Activated naive CD8-positive, alpha-beta T cell treated with anti-CD3 and anti-CD28 coated beads, Interleukin-2, amount 10 ng/mL, durations not matched to agents 7 days and 5 days (primary cell): ENCODE measurements around the gene SRGAP3. TPM values are rescaled to one million over a fixed set of nuclear protein-coding genes. Genes with fewer than 3 reads are reported as not detected.
"Not testable (repeated sequence)": the region's sequence is repeated elsewhere in the genome, so short reads cannot be mapped to it uniquely, and the experiment has no call there.

ENCODE experiments used
- ATAC-seq: fragments of 150-1000 bp; cut with Tn5 transposase; one replicate; pipeline ENCODE4 v1.10.0; 2021; ENCODE audit warnings: low read depth, moderate library complexity
- POLR2A ChIA-PET: fragments of 350-600 bp; sonication (Branson Sonifier 250); formaldehyde crosslinking; loops from one replicate; lab custom pipeline; 2021; ENCODE audit warnings: antibody characterized with exemption; lab: Charles Lee
- DNase-seq: peaks from one replicate; pipeline ENCODE4 v3.0.0; 2021
- H3K27ac Mint-ChIP-seq: one replicate; pipeline ENCODE4 v1.8.0; 2022; ENCODE audit warnings: mild to moderate bottlenecking, mixed read lengths
- H3K27me3 Mint-ChIP-seq: one replicate; pipeline ENCODE4 v1.8.0; 2022; ENCODE audit warnings: mild to moderate bottlenecking, moderate library complexity, mixed read lengths
- H3K36me3 Mint-ChIP-seq: one replicate; pipeline ENCODE4 v1.8.0; 2021; ENCODE audit warnings: mild to moderate bottlenecking, mixed read lengths
- H3K4me1 Mint-ChIP-seq: one replicate; pipeline ENCODE4 v1.8.0; 2021; ENCODE audit warnings: mixed read lengths
- H3K4me3 Mint-ChIP-seq: one replicate; pipeline ENCODE4 v1.8.0; 2022; ENCODE audit warnings: mild to moderate bottlenecking, moderate library complexity, mixed read lengths
- H3K9me3 Mint-ChIP-seq: one replicate; pipeline ENCODE4 v1.8.0; 2021; ENCODE audit warnings: mixed read lengths
- total RNA-seq, 2 experiments: library from RNA; stranded (reverse); gene quantifications; one replicate each; pipeline ENCODE4 v1.2.3, GENCODE V29; 2021

Gene SRGAP3
- total RNA-seq, 2 experiments from 2014 or later = 4.9 to 5.5 TPM

- no peak for DNase-seq
- no peak overlapping the region for H3K4me3 Mint-ChIP-seq
- H3K9me3 Mint-ChIP-seq = no peaks in the 10 kb centered on the region
- H3K27me3 Mint-ChIP-seq = peaks cover 5% of the 10 kb centered on the region
- POLR2A ChIA-PET = no interaction called here
- ATAC-seq = no peak
- H3K27ac Mint-ChIP-seq = no peak overlapping the region
- H3K4me1 Mint-ChIP-seq = no peaks in the 10 kb centered on the region
- no peaks in the 10 kb centered on the region for H3K36me3 Mint-ChIP-seq
Measured at GRCh38 chr3:9091486-9092235, 157.8 kb downstream of the SRGAP3 start.

- no peaks in the 10 kb centered on the region for H3K4me1 Mint-ChIP-seq
- H3K9me3 Mint-ChIP-seq = no peaks in the 10 kb centered on the region
- no peak for ATAC-seq
- no peak overlapping the region for H3K4me3 Mint-ChIP-seq
- POLR2A ChIA-PET = no interaction called here
- H3K36me3 Mint-ChIP-seq = no peaks in the 10 kb centered on the region
- H3K27ac Mint-ChIP-seq = no peak overlapping the region
- peaks cover 4% of the 10 kb centered on the region for H3K27me3 Mint-ChIP-seq
- DNase-seq = no peak
Measured at GRCh38 chr3:9088441-9089353, 160.7 kb downstream of the SRGAP3 start.

DNA sequence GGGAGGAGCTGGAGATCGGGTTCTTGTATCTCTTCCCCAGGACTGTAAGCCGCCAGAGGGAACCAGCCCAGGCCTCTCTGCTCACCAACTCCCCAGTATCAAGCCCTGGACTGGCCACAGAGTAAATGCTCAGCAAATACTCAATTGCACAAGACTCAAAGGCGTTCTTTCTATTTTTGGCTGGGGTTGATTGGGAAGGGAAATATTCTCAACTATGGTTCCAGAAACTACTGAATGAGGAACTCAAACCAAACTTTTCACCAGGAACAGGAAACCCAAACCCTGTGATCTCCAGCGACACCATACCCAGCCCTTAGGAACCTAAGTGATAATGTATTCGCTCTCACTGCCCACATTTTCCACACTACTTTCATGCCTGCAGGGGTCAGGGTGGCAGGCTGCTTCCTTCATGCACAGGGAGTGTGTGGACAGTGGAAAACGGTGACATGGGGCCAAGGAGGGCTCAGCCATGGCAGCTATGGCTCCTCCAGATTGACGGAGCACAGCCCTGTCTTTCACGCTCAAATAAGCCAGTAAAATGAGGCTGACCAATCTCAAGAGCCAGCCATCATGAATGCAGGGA, 161.5 kb downstream of the SRGAP3 start:
- Mint-ChIP-seq H3K36me3 (no peaks in the 10 kb centered on the region), H3K27ac (no peak overlapping the region), H3K4me3 (no peak overlapping the region), H3K9me3 (no peaks in the 10 kb centered on the region), H3K27me3 (no peaks in the 10 kb centered on the region), H3K4me1 (no peaks in the 10 kb centered on the region)
- ATAC-seq (no peak), DNase-seq (no peak)
- POLR2A ChIA-PET = no interaction called here

GRCh38 chr3:9085428-9085827, 164.0 kb downstream of the SRGAP3 start:
- H3K27me3 Mint-ChIP-seq, H3K36me3 Mint-ChIP-seq, H3K4me3 Mint-ChIP-seq, POLR2A ChIA-PET, DNase-seq, H3K9me3 Mint-ChIP-seq, ATAC-seq, H3K4me1 Mint-ChIP-seq, H3K27ac Mint-ChIP-seq: not testable (repeated sequence)

DNA sequence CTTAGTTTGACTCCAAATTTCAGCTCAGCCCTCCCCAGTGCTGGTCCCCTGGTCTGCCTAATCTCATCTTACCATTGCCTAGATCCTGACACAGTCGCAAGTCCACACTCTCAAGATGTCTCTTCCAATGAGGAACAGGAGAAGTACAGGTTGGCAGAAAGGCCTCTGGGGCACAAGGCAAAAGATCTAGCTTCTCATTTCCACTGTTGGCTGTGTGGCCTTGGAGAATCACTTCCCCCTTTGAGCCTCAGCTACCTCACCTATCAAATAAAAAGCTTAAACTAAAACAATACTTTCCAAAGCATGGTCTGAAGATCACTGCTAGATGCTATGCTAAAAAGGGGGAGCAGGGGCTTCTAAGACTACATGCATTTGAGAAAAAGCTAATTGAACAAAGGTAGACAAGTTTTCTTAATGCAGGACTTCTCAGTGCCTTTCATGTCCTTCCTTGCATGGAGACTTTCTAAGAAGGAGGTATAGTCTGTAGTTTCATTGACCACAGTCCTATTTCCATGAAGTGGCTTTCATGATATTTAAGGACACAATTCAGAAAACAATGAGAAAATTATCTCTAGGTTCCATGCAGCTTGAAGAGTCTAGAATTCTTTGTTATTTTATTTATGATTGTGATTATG, 168.1 kb downstream of the SRGAP3 start:
- no peak for DNase-seq
- Mint-ChIP-seq H3K4me1 (no peaks in the 10 kb centered on the region), H3K9me3 (no peaks in the 10 kb centered on the region), H3K27ac (no peak overlapping the region), H3K27me3 (no peaks in the 10 kb centered on the region), H3K36me3 (no peaks in the 10 kb centered on the region), H3K4me3 (no peak overlapping the region)
- ATAC-seq = no peak
- POLR2A ChIA-PET = no interaction called here

DNA sequence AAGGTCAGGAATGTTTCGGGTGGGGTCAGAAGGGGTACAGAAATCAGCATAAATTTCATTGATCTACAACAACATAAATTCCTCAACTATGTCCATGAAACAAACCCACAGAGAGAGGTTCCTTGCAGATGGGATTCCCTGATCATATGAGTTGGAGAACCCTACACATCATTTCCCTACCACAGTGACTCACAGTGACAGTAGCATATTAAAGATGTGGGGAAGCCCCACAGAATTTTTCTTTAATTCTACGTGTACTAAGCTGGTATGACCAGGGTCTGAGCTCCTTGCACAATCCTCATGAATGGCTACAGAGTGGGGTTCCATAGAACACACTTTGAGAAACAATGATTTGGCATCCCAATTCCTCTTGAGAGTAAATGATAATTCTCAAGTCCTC, 169.3 kb downstream of the SRGAP3 start:
- H3K4me3 Mint-ChIP-seq = no peak overlapping the region
- no peaks in the 10 kb centered on the region for H3K36me3 Mint-ChIP-seq
- no peaks in the 10 kb centered on the region for H3K4me1 Mint-ChIP-seq
- H3K9me3 Mint-ChIP-seq = no peaks in the 10 kb centered on the region
- no peaks in the 10 kb centered on the region for H3K27me3 Mint-ChIP-seq
- no peak overlapping the region for H3K27ac Mint-ChIP-seq
- DNase-seq = no peak
- POLR2A ChIA-PET = no interaction called here
- no peak for ATAC-seq

DNA sequence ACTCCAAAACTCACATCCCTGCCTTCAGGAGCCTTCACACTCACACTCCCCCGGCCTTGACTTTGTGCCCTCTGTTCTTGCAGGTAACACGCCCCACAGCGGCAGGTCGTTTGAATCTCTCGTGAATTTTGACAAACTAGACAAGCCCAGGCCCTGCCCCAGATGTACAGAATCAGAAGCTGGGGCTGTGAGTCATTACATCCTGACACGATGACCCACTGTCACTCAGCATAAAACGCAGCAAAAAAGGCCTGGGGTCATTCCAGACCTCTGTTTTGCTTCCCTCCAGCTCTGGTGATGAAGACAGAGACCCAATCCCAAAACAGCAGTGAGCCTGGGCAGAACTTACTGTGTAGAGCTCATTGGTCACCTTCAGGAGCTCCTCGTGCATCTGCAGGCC, 169.8 kb downstream of the SRGAP3 start:
- ATAC-seq (no peak), DNase-seq (no peak)
- no peaks in the 10 kb centered on the region for H3K36me3 Mint-ChIP-seq
- POLR2A ChIA-PET = no interaction called here
- no peaks in the 10 kb centered on the region for H3K27me3 Mint-ChIP-seq
- H3K4me3 Mint-ChIP-seq = no peak overlapping the region
- H3K27ac Mint-ChIP-seq = no peak overlapping the region
- H3K9me3 Mint-ChIP-seq = no peaks in the 10 kb centered on the region
- H3K4me1 Mint-ChIP-seq = no peaks in the 10 kb centered on the region

DNA sequence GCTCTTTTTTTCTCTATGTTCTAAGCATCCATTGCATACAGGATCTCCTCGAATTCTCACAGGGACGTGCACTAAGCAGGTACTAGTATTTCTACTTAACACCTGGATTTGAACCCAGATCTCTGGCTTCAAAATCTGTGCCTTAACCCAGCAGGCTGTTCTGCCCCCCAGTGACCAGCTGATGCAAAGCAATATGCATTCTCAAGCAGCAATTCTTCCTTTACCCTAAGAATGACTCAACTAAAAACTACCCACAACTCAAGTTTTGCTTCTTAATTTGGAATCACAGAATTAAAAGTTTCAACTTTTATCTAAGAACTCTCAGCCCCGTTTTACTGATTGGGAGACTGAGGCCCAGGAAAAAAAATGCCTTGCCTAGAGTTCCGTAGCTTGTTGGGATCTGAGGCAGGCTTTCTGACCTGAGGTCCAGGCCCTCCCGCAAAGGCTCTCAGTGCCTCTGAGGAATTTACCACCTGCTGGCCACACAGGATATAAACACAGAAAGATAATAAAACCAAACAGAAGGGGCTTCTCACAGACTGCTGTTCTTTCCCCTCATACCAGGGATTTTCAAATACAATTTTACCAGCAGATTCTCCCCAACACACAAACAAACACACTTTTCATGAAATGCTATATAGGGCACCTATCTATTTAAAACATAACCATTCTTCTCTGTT, 170.7 kb downstream of the SRGAP3 start:
- H3K9me3 Mint-ChIP-seq = no peaks in the 10 kb centered on the region
- POLR2A ChIA-PET = no interaction called here
- DNase-seq (no peak), ATAC-seq (no peak)
- H3K4me3 Mint-ChIP-seq = no peak overlapping the region
- no peaks in the 10 kb centered on the region for H3K27me3 Mint-ChIP-seq
- H3K27ac Mint-ChIP-seq = no peak overlapping the region
- no peaks in the 10 kb centered on the region for H3K4me1 Mint-ChIP-seq
- H3K36me3 Mint-ChIP-seq = no peaks in the 10 kb centered on the region

DNA sequence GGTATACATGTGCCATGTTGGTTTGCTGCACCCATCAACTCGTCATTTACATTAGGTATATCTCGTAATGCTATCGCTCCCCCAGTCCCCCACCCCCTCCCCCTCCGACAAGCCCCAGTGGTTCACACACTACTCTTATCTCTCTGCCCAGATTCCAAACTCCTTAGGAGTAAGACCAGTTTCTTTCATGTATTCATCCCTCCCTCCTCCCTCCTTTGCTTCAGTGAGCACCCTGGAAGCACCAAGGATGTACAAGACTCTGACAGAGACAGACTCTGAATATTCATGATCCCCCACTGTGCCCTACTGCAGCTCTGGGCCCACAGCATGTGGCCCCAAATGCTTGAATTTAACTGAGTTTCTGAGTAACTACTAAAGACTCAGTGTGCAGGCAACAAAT, 172.4 kb downstream of the SRGAP3 start:
- H3K4me3 Mint-ChIP-seq = no peak overlapping the region
- H3K36me3 Mint-ChIP-seq = no peaks in the 10 kb centered on the region
- ATAC-seq (no peak), DNase-seq (no peak)
- H3K27ac Mint-ChIP-seq = no peak overlapping the region
- H3K4me1 Mint-ChIP-seq = no peaks in the 10 kb centered on the region
- no peaks in the 10 kb centered on the region for H3K9me3 Mint-ChIP-seq
- POLR2A ChIA-PET = no interaction called here
- no peaks in the 10 kb centered on the region for H3K27me3 Mint-ChIP-seq

DNA sequence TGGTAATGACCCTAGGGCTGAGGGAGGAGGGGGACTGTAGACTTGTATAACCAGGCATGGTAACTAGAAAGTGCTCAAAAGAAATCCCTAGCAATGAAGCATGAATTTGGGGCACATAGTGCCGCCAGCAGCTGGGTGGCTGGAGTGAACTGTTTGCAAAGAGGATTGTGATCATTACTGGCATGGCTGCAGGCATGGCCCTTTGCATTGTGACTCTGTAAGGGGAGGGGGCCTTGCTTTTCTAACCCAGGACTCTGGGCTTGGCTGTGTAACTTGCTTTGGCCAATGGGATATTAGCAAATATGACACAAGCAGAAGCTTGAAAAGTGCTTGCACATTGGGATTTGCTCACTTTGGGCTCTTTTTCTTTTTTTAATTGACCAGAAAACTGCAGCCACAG, 173.7 kb downstream of the SRGAP3 start:
- H3K36me3 Mint-ChIP-seq = no peaks in the 10 kb centered on the region
- no peaks in the 10 kb centered on the region for H3K9me3 Mint-ChIP-seq
- POLR2A ChIA-PET = no interaction called here
- H3K4me1 Mint-ChIP-seq = no peaks in the 10 kb centered on the region
- H3K27ac Mint-ChIP-seq = no peak overlapping the region
- DNase-seq = no peak
- no peaks in the 10 kb centered on the region for H3K27me3 Mint-ChIP-seq
- H3K4me3 Mint-ChIP-seq = no peak overlapping the region
- ATAC-seq = no peak

- no peak overlapping the region for H3K4me3 Mint-ChIP-seq
- no peaks in the 10 kb centered on the region for H3K9me3 Mint-ChIP-seq
- no peaks in the 10 kb centered on the region for H3K4me1 Mint-ChIP-seq
- POLR2A ChIA-PET = no interaction called here
- ATAC-seq (no peak), DNase-seq (no peak)
- H3K27ac Mint-ChIP-seq = no peak overlapping the region
- H3K36me3 Mint-ChIP-seq = no peaks in the 10 kb centered on the region
- H3K27me3 Mint-ChIP-seq = no peaks in the 10 kb centered on the region
Measured at GRCh38 chr3:9074079-9074478, 175.4 kb downstream of the SRGAP3 start.

- Mint-ChIP-seq H3K36me3 (no peaks in the 10 kb centered on the region), H3K27me3 (no peaks in the 10 kb centered on the region), H3K4me3 (no peak overlapping the region), H3K4me1 (no peaks in the 10 kb centered on the region), H3K27ac (no peak overlapping the region), H3K9me3 (no peaks in the 10 kb centered on the region)
- DNase-seq = no peak
- ATAC-seq = no peak
- POLR2A ChIA-PET = no interaction called here
Measured at GRCh38 chr3:9072667-9073009, 176.8 kb downstream of the SRGAP3 start.
